Nephron (organoid): Measurements from ENCODE around the gene VPS51.

ENCODE experiments used
- H3K27ac Mint-ChIP-seq, 3 experiments: 2 replicates each; pipeline ENCODE4 v1.8.0; 2020; ENCODE audit warnings: mixed read lengths in 3 of 3, mild to moderate bottlenecking in 2 of 3, moderate library complexity in 1 of 3
- H3K27me3 Mint-ChIP-seq: 2 replicates; pipeline ENCODE4 v1.8.0; 2021; ENCODE audit warnings: low read depth, mild to moderate bottlenecking, moderate library complexity, mixed read lengths
- H3K36me3 Mint-ChIP-seq: 2 replicates; pipeline ENCODE4 v1.8.0; 2020; ENCODE audit warnings: low read depth, mixed read lengths
- H3K4me1 Mint-ChIP-seq: 2 replicates; pipeline ENCODE4 v1.8.0; 2020; ENCODE audit warnings: mixed read lengths
- H3K4me3 Mint-ChIP-seq, 3 experiments: 2 replicates each; pipeline ENCODE4 v1.8.0; 2020; ENCODE audit warnings: mild to moderate bottlenecking in 3 of 3, mixed read lengths in 3 of 3, moderate library complexity in 2 of 3
- H3K9me3 Mint-ChIP-seq: 2 replicates; pipeline ENCODE4 v1.8.0; 2020; ENCODE audit warnings: mixed read lengths
- CTCF ChIP-seq, 3 experiments: fragments of 200-600 bp; sonication (generic); IDR thresholded peaks; one replicate each; pipeline ENCODE4 v1.5.0; 2021; ENCODE audit warnings: antibody characterized with exemption in 3 of 3; ENCODE audit not compliant: unreplicated experiment in 3 of 3

The VPS51 gene

GRCh38 chr11:65095974-65096806 lies at the start of gene VPS51:
Gene VPS51, plus strand, starts transcription at chr11:65096214. Its CDS starts 37 bp downstream, at chr11:65096251.
- Mint-ChIP-seq H3K27me3 (no peaks in the 10 kb centered on the region), H3K9me3 (no peaks in the 10 kb centered on the region), H3K4me3 (peak within 1 kb of the TSS; percentile 93 to 97 (median 97)), H3K36me3 (no peaks in the 10 kb centered on the region), H3K4me1 (peaks cover 10% of the 10 kb centered on the region), H3K27ac (peak within 1 kb of the TSS; percentile 95 to 98 (median 97))
- no peak for TF ChIP-seq CTCF (IDR thresholded peaks at IDR 0.05; ENCODE audit: unreplicated experiment in 3 of 3)

GRCh38 chr11:65047581-65048422 lies 48.2 kb upstream of the VPS51 start:
- H3K27me3 Mint-ChIP-seq = no peaks in the 10 kb centered on the region
- no peak overlapping the region for H3K4me3 Mint-ChIP-seq
- no peak for TF ChIP-seq CTCF (IDR thresholded peaks at IDR 0.05; ENCODE audit: unreplicated experiment in 3 of 3)
- no peaks in the 10 kb centered on the region for H3K9me3 Mint-ChIP-seq
- H3K4me1 Mint-ChIP-seq = peaks cover 2% of the 10 kb centered on the region
- peaks cover 6% of the 10 kb centered on the region for H3K36me3 Mint-ChIP-seq
- H3K27ac Mint-ChIP-seq = no peak overlapping the region

- Mint-ChIP-seq H3K27me3 (peaks cover 3% of the 10 kb centered on the region), H3K27ac (no peak overlapping the region), H3K9me3 (no peaks in the 10 kb centered on the region), H3K4me3 (no peak overlapping the region), H3K36me3 (no peaks in the 10 kb centered on the region), H3K4me1 (no peaks in the 10 kb centered on the region)
- no peak for TF ChIP-seq CTCF (IDR thresholded peaks at IDR 0.05; ENCODE audit: unreplicated experiment in 3 of 3)
These were observed 44.6 kb upstream of the VPS51 start for GRCh38 chr11:65051398-65051858.

GRCh38 chr11:65053827-65054508 lies 42.0 kb upstream of the VPS51 start:
- H3K4me3 Mint-ChIP-seq = no peak overlapping the region
- no peaks in the 10 kb centered on the region for H3K4me1 Mint-ChIP-seq
- TF ChIP-seq CTCF (IDR thresholded peaks at IDR 0.05; ENCODE audit: unreplicated experiment in 3 of 3) = no peak
- no peak overlapping the region for H3K27ac Mint-ChIP-seq
- H3K27me3 Mint-ChIP-seq = peaks cover 6% of the 10 kb centered on the region
- H3K9me3 Mint-ChIP-seq = no peaks in the 10 kb centered on the region
- no peaks in the 10 kb centered on the region for H3K36me3 Mint-ChIP-seq

GRCh38 chr11:65055538-65055937 lies 40.5 kb upstream of the VPS51 start:
- H3K27ac Mint-ChIP-seq = no peak overlapping the region
- TF ChIP-seq CTCF (IDR thresholded peaks at IDR 0.05; ENCODE audit: unreplicated experiment in 3 of 3) = no peak

More at GRCh38 chr11:65055538-65055937, 40.5 kb upstream of the VPS51 start:
- Mint-ChIP-seq H3K9me3 (no peaks in the 10 kb centered on the region), H3K36me3 (no peaks in the 10 kb centered on the region), H3K27me3 (peaks cover 6% of the 10 kb centered on the region), H3K4me1 (no peaks in the 10 kb centered on the region), H3K4me3 (no peak overlapping the region)
